Measurements from ENCODE around the gene WDR82.

GRCh38 chr3:52254608-52255007 is 23.8 kb downstream of the WDR82 start:
- no peak for TF ChIP-seq EZH2phosphoT487 (IDR thresholded peaks at IDR 0.05)
- TF ChIP-seq CTCF (IDR thresholded peaks at IDR 0.05), result no peak

Data from neural progenitor cell (in vitro differentiated cells).